ENCODE measurements around the gene SPTAN1. TPM values are rescaled to one million over a fixed set of nuclear protein-coding genes. Genes with fewer than 3 reads are reported as not detected.
"Not testable (repeated sequence)": the region's sequence is repeated elsewhere in the genome, so short reads cannot be mapped to it uniquely, and the experiment has no call there.

SPTAN1 gene
- total RNA-seq, 1 experiment from 2014 or later, result 167 TPM

- Histone ChIP-seq H3K9ac (ENCODE audit: low read length) (no peak overlapping the region), H3K79me2 (ENCODE audit: low read length) (peaks cover 12% of the 10 kb centered on the region; the same call in 1 of the 2 replicates), H4K20me1 (ENCODE audit: insufficient read depth, low read depth, low read length) (peaks cover 5% of the 10 kb centered on the region; the same call in 1 of the 2 replicates), H3K4me2 (ENCODE audit: low read depth, low read length, poor library complexity, severe bottlenecking) (no peak overlapping the region), H3K36me3 (ENCODE audit: insufficient read depth, low read length) (peaks cover 73% of the 10 kb centered on the region), H3K4me3 (ENCODE audit: low read length) (no peak overlapping the region), H3K27ac (ENCODE audit: low read length) (no peak overlapping the region), H3K9me3 (ENCODE audit: low read length) (no peaks in the 10 kb centered on the region), H3K9me2 (replicated peaks; ENCODE audit: insufficient read depth, low read length) (no peaks in the 10 kb centered on the region), H3K27me3 (ENCODE audit: low read length) (no peaks in the 10 kb centered on the region), H2AFZ (ENCODE audit: low read length) (no peak overlapping the region), H3K4me1 (ENCODE audit: low read length) (no peaks in the 10 kb centered on the region)
- DNase-seq, result no peak
Measured at GRCh38 chr9:128577206-128577605, 24.8 kb downstream of the SPTAN1 start.

- no peak overlapping the region for H3K4me3 ChIP-seq (ENCODE audit: low read length)
- H3K4me1 ChIP-seq (ENCODE audit: low read length), result no peaks in the 10 kb centered on the region
- no peak overlapping the region for H3K27ac ChIP-seq (ENCODE audit: low read length)
- no peaks in the 10 kb centered on the region for H3K27me3 ChIP-seq (ENCODE audit: low read length)
- H3K9me2 ChIP-seq (replicated peaks; ENCODE audit: insufficient read depth, low read length), result no peaks in the 10 kb centered on the region
- H3K79me2 ChIP-seq (ENCODE audit: low read length), result 0 out of 2 replicates have a peak, but pooled peaks cover 3% of the 10 kb centered on the region
- H2AFZ ChIP-seq (ENCODE audit: low read length), result no peak overlapping the region
- DNase-seq, result no peak
- H3K36me3 ChIP-seq (ENCODE audit: insufficient read depth, low read length), result peaks cover 85% of the 10 kb centered on the region
- H3K9ac ChIP-seq (ENCODE audit: low read length), result no peak overlapping the region
- H3K9me3 ChIP-seq (ENCODE audit: low read length), result no peaks in the 10 kb centered on the region
- no peak overlapping the region for H3K4me2 ChIP-seq (ENCODE audit: low read depth, low read length, poor library complexity, severe bottlenecking)
- H4K20me1 ChIP-seq (ENCODE audit: insufficient read depth, low read depth, low read length), result peaks cover 5% of the 10 kb centered on the region; the same call in 1 of the 2 replicates
Measured at GRCh38 chr9:128579194-128579593, 26.8 kb downstream of the SPTAN1 start.

GRCh38 chr9:128580731-128581130 is 28.3 kb downstream of the SPTAN1 start:
- no peak overlapping the region for H3K4me2 ChIP-seq (ENCODE audit: low read depth, low read length, poor library complexity, severe bottlenecking)
- no peak overlapping the region for H3K9ac ChIP-seq (ENCODE audit: low read length)
- H3K9me3 ChIP-seq (ENCODE audit: low read length), result no peaks in the 10 kb centered on the region
- H3K4me1 ChIP-seq (ENCODE audit: low read length), result no peaks in the 10 kb centered on the region
- H3K4me3 ChIP-seq (ENCODE audit: low read length), result no peak overlapping the region
- no peaks in the 10 kb centered on the region for H4K20me1 ChIP-seq (ENCODE audit: insufficient read depth, low read depth, low read length)
- H3K27me3 ChIP-seq (ENCODE audit: low read length), result no peaks in the 10 kb centered on the region
- H3K27ac ChIP-seq (ENCODE audit: low read length), result no peak overlapping the region
- DNase-seq, result no peak
- no peak overlapping the region for H2AFZ ChIP-seq (ENCODE audit: low read length)
- H3K36me3 ChIP-seq (ENCODE audit: insufficient read depth, low read length), result peaks cover 80% of the 10 kb centered on the region
- H3K9me2 ChIP-seq (replicated peaks; ENCODE audit: insufficient read depth, low read length), result no peaks in the 10 kb centered on the region
- H3K79me2 ChIP-seq (ENCODE audit: low read length), result no peaks in the 10 kb centered on the region

GRCh38 chr9:128585155-128585554 is 32.8 kb downstream of the SPTAN1 start:
- not testable (repeated sequence) for H3K9ac ChIP-seq (ENCODE audit: low read length); DNase-seq; H3K9me3 ChIP-seq (ENCODE audit: low read length); H4K20me1 ChIP-seq (ENCODE audit: insufficient read depth, low read depth, low read length); H3K9me2 ChIP-seq (replicated peaks; ENCODE audit: insufficient read depth, low read length); H2AFZ ChIP-seq (ENCODE audit: low read length); H3K27ac ChIP-seq (ENCODE audit: low read length); H3K27me3 ChIP-seq (ENCODE audit: low read length); H3K4me1 ChIP-seq (ENCODE audit: low read length); H3K79me2 ChIP-seq (ENCODE audit: low read length); H3K4me2 ChIP-seq (ENCODE audit: low read depth, low read length, poor library complexity, severe bottlenecking); H3K4me3 ChIP-seq (ENCODE audit: low read length)
- H3K36me3 ChIP-seq (ENCODE audit: insufficient read depth, low read length), result peaks cover 66% of the 10 kb centered on the region

- not testable (repeated sequence) for H2AFZ ChIP-seq (ENCODE audit: low read length); H3K9ac ChIP-seq (ENCODE audit: low read length); H3K9me2 ChIP-seq (replicated peaks; ENCODE audit: insufficient read depth, low read length); DNase-seq; H3K4me2 ChIP-seq (ENCODE audit: low read depth, low read length, poor library complexity, severe bottlenecking); H4K20me1 ChIP-seq (ENCODE audit: insufficient read depth, low read depth, low read length); H3K27ac ChIP-seq (ENCODE audit: low read length); H3K4me3 ChIP-seq (ENCODE audit: low read length); H3K4me1 ChIP-seq (ENCODE audit: low read length); H3K9me3 ChIP-seq (ENCODE audit: low read length); H3K79me2 ChIP-seq (ENCODE audit: low read length); H3K27me3 ChIP-seq (ENCODE audit: low read length)
- H3K36me3 ChIP-seq (ENCODE audit: insufficient read depth, low read length), result peaks cover 53% of the 10 kb centered on the region
Measured at GRCh38 chr9:128586934-128587333, 34.5 kb downstream of the SPTAN1 start.

- H3K9me3 ChIP-seq (ENCODE audit: low read length), result no peaks in the 10 kb centered on the region
- H3K36me3 ChIP-seq (ENCODE audit: insufficient read depth, low read length), result peaks cover 49% of the 10 kb centered on the region
- H3K79me2 ChIP-seq (ENCODE audit: low read length), result no peaks in the 10 kb centered on the region
- H4K20me1 ChIP-seq (ENCODE audit: insufficient read depth, low read depth, low read length), result no peaks in the 10 kb centered on the region
- H3K9ac ChIP-seq (ENCODE audit: low read length), result no peak overlapping the region
- no peak for DNase-seq
- H3K27ac ChIP-seq (ENCODE audit: low read length), result no peak overlapping the region
- H3K9me2 ChIP-seq (replicated peaks; ENCODE audit: insufficient read depth, low read length), result no peaks in the 10 kb centered on the region
- H3K4me3 ChIP-seq (ENCODE audit: low read length), result no peak overlapping the region
- H3K4me1 ChIP-seq (ENCODE audit: low read length), result no peaks in the 10 kb centered on the region
- no peak overlapping the region for H2AFZ ChIP-seq (ENCODE audit: low read length)
- H3K27me3 ChIP-seq (ENCODE audit: low read length), result no peaks in the 10 kb centered on the region
- no peak overlapping the region for H3K4me2 ChIP-seq (ENCODE audit: low read depth, low read length, poor library complexity, severe bottlenecking)
Measured at GRCh38 chr9:128587453-128587852, 35.1 kb downstream of the SPTAN1 start.

- Histone ChIP-seq H3K9ac (ENCODE audit: low read length) (no peak overlapping the region), H3K79me2 (ENCODE audit: low read length) (no peaks in the 10 kb centered on the region), H3K36me3 (ENCODE audit: insufficient read depth, low read length) (peaks cover 40% of the 10 kb centered on the region)
Measured at GRCh38 chr9:128588581-128589233, 36.3 kb downstream of the SPTAN1 start.

GRCh38 chr9:128593039-128593438 is 40.7 kb downstream of the SPTAN1 start:
- DNase-seq, result no peak
- no peak overlapping the region for H3K4me3 ChIP-seq (ENCODE audit: low read length)
- no peak overlapping the region for H3K4me2 ChIP-seq (ENCODE audit: low read depth, low read length, poor library complexity, severe bottlenecking)
- no peak overlapping the region for H2AFZ ChIP-seq (ENCODE audit: low read length)
- H3K36me3 ChIP-seq (ENCODE audit: insufficient read depth, low read length), result peaks cover 31% of the 10 kb centered on the region
- H3K27ac ChIP-seq (ENCODE audit: low read length), result no peak overlapping the region
- H3K4me1 ChIP-seq (ENCODE audit: low read length), result no peaks in the 10 kb centered on the region
- H3K79me2 ChIP-seq (ENCODE audit: low read length), result no peaks in the 10 kb centered on the region
- no peaks in the 10 kb centered on the region for H4K20me1 ChIP-seq (ENCODE audit: insufficient read depth, low read depth, low read length)
- no peaks in the 10 kb centered on the region for H3K27me3 ChIP-seq (ENCODE audit: low read length)
- no peaks in the 10 kb centered on the region for H3K9me3 ChIP-seq (ENCODE audit: low read length)
- H3K9ac ChIP-seq (ENCODE audit: low read length), result no peak overlapping the region
- no peaks in the 10 kb centered on the region for H3K9me2 ChIP-seq (replicated peaks; ENCODE audit: insufficient read depth, low read length)

More at GRCh38 chr9:128588581-128589233, 36.3 kb downstream of the SPTAN1 start:
- no peaks in the 10 kb centered on the region for H4K20me1 ChIP-seq (ENCODE audit: insufficient read depth, low read depth, low read length)
- no peak overlapping the region for H2AFZ ChIP-seq (ENCODE audit: low read length)
- no peak overlapping the region for H3K4me2 ChIP-seq (ENCODE audit: low read depth, low read length, poor library complexity, severe bottlenecking)
- no peak overlapping the region for H3K27ac ChIP-seq (ENCODE audit: low read length)
- H3K4me1 ChIP-seq (ENCODE audit: low read length), result no peaks in the 10 kb centered on the region
- no peaks in the 10 kb centered on the region for H3K9me3 ChIP-seq (ENCODE audit: low read length)
- H3K4me3 ChIP-seq (ENCODE audit: low read length), result no peak overlapping the region
- H3K9me2 ChIP-seq (replicated peaks; ENCODE audit: insufficient read depth, low read length), result no peaks in the 10 kb centered on the region
- no peak for DNase-seq
- no peaks in the 10 kb centered on the region for H3K27me3 ChIP-seq (ENCODE audit: low read length)
